Measurements from ENCODE around the gene OCA2.

DNA sequence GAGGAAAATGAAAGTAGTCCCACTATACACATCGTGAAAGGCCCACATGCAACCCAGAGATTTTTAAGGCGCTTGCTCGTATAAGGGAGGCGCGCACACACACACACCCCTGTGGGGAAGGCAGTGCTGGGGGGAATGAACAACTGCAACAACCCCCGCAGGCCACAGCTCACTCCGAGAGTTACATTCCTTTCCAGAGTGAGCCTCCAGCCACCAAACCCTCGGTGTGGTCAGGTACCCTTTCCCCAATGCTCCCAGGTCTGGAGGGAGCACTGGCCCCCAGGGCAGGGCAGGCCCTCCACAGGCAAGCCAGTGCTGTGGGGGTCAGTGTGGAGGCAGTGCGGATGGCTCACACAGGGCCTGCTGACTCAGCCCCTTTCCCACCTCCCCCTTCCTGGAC is 115.6 kb downstream of the OCA2 start:
- TF ChIP-seq, protein P1, sequence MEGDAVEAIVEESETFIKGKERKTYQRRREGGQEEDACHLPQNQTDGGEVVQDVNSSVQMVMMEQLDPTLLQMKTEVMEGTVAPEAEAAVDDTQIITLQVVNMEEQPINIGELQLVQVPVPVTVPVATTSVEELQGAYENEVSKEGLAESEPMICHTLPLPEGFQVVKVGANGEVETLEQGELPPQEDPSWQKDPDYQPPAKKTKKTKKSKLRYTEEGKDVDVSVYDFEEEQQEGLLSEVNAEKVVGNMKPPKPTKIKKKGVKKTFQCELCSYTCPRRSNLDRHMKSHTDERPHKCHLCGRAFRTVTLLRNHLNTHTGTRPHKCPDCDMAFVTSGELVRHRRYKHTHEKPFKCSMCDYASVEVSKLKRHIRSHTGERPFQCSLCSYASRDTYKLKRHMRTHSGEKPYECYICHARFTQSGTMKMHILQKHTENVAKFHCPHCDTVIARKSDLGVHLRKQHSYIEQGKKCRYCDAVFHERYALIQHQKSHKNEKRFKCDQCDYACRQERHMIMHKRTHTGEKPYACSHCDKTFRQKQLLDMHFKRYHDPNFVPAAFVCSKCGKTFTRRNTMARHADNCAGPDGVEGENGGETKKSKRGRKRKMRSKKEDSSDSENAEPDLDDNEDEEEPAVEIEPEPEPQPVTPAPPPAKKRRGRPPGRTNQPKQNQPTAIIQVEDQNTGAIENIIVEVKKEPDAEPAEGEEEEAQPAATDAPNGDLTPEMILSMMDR (conservative IDR thresholded peaks at IDR 0.05; ENCODE audit: low read length) = no peak
- TF ChIP-seq EZH2phosphoT487 (IDR thresholded peaks at IDR 0.05; ENCODE audit: borderline replicate concordance, low read depth, low read length) = no peak
